ENCODE data around the gene HYKK. TPM values are rescaled to one million over a fixed set of nuclear protein-coding genes. Genes with fewer than 3 reads are reported as not detected.
"Not testable (repeated sequence)": the region's sequence is repeated elsewhere in the genome, so short reads cannot be mapped to it uniquely, and the experiment has no call there.

Gene HYKK
- 12.5 TPM for total RNA-seq

- DNase-seq (ENCODE audit: low spot score), result peak; percentile 96
Measured at GRCh38 chr15:78506971-78507830, at the start of gene HYKK. Gene HYKK (plus strand): TSS chr15:78507577. CDS start chr15:78513089, 5,512 bp downstream.

- no peak for DNase-seq (ENCODE audit: low spot score)
Measured at GRCh38 chr15:78460737-78461136, 46.6 kb upstream of the HYKK start.

GRCh38 chr15:78461171-78461888, 46.0 kb upstream of the HYKK start:
- DNase-seq (ENCODE audit: low spot score), result no peak

GRCh38 chr15:78469031-78469430, 38.3 kb upstream of the HYKK start:
- DNase-seq (ENCODE audit: low spot score), result no peak

GRCh38 chr15:78477295-78477694, 30.1 kb upstream of the HYKK start:
- no peak for DNase-seq (ENCODE audit: low spot score)

GRCh38 chr15:78479650-78480049, 27.7 kb upstream of the HYKK start:
- no peak for DNase-seq (ENCODE audit: low spot score)

GRCh38 chr15:78481917-78482316, 25.5 kb upstream of the HYKK start:
- DNase-seq (ENCODE audit: low spot score), result no peak

- no peak for DNase-seq (ENCODE audit: low spot score)
Measured at GRCh38 chr15:78492872-78493271, 14.5 kb upstream of the HYKK start.

GRCh38 chr15:78501857-78502256, 5.5 kb upstream of the HYKK start:
- DNase-seq (ENCODE audit: low spot score), result no peak

- no peak for DNase-seq (ENCODE audit: low spot score)
Measured at GRCh38 chr15:78502641-78503040, 4.7 kb upstream of the HYKK start.

GRCh38 chr15:78507831-78508160, 419 bp downstream of the HYKK start:
- DNase-seq (ENCODE audit: low spot score), result no peak

- DNase-seq (ENCODE audit: low spot score), result no peak
Measured at GRCh38 chr15:78508272-78508671, 895 bp downstream of the HYKK start.

GRCh38 chr15:78509726-78510312, 2.4 kb downstream of the HYKK start:
- no peak for DNase-seq (ENCODE audit: low spot score)

GRCh38 chr15:78520035-78520434, 12.7 kb downstream of the HYKK start:
- DNase-seq (ENCODE audit: low spot score), result not testable (repeated sequence)

GRCh38 chr15:78524230-78524629, 16.9 kb downstream of the HYKK start:
- DNase-seq (ENCODE audit: low spot score), result no peak

GRCh38 chr15:78527325-78527724, 19.9 kb downstream of the HYKK start:
- no peak for DNase-seq (ENCODE audit: low spot score)

- DNase-seq (ENCODE audit: low spot score), result no peak
Measured at GRCh38 chr15:78533331-78533730, 26.0 kb downstream of the HYKK start.

- DNase-seq (ENCODE audit: low spot score), result no peak
Measured at GRCh38 chr15:78536134-78536533, 28.8 kb downstream of the HYKK start.

- no peak for DNase-seq (ENCODE audit: low spot score)
Measured at GRCh38 chr15:78537266-78537905, 30.0 kb downstream of the HYKK start.

- DNase-seq (ENCODE audit: low spot score), result no peak
Measured at GRCh38 chr15:78538358-78538757, 31.0 kb downstream of the HYKK start.

GRCh38 chr15:78539464-78540140, 32.2 kb downstream of the HYKK start:
- DNase-seq (ENCODE audit: low spot score), result not testable (repeated sequence)

Measured in ureter (tissue), 1 donor.